T-helper 2 cell treated with Interferon-gamma antibody and Interleukin-4, amounts not matched to agents 5 μg/mL and 100 μg/mL, for 36 hours (primary cell): ENCODE data around the gene MYH11.
"Not testable (repeated sequence)": the region's sequence is repeated elsewhere in the genome, so short reads cannot be mapped to it uniquely, and the experiment has no call there.

Experiments
- DNase-seq: peaks from one replicate; pipeline ENCODE4 v3.0.0; 2021; ENCODE audit warnings: low spot score
- H3K27ac Mint-ChIP-seq: one replicate; pipeline ENCODE4 v1.8.0; 2021; ENCODE audit warnings: mild to moderate bottlenecking, mixed read lengths
- H3K27me3 Mint-ChIP-seq: one replicate; pipeline ENCODE4 v1.8.0; 2021; ENCODE audit warnings: low read depth, mixed read lengths
- H3K36me3 Mint-ChIP-seq: one replicate; pipeline ENCODE4 v1.8.0; 2021; ENCODE audit warnings: low read depth, mixed read lengths
- H3K4me1 Mint-ChIP-seq: one replicate; pipeline ENCODE4 v1.8.0; 2021; ENCODE audit warnings: low read depth, mixed read lengths
- H3K4me3 Mint-ChIP-seq: one replicate; pipeline ENCODE4 v1.8.0; 2022; ENCODE audit warnings: mild to moderate bottlenecking, moderate library complexity, mixed read lengths
- H3K9me3 Mint-ChIP-seq: one replicate; pipeline ENCODE4 v1.8.0; 2021; ENCODE audit warnings: mixed read lengths

The MYH11 gene

DNA sequence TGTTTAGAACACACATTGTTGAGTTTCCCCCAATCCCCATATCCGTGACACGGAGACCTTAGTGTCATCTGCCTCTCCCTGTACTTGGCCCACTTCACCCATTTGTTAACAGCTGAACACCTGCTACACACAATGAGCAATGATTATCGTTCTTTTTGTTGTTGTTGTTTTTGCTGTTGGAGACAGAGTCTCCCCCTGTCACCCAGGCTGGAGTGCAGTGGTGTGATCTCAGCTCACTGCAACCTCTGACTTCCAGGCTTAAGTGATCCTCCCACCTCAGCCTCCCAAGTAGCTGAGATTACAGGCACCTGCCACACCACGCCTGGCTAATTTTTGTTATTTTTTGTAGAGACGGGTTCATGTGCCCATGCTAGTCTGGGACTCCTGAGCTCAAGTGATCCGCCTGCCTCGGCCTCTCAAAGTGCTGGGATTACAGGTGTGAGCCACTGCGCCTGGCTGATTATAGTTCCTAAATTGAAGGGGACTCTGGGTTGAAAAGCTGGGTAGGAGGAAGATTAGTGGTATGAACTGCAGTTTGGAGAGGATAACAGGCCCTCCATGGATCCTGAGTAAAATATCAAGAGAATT is 185.2 kb downstream of the MYH11 start:
- H3K36me3 Mint-ChIP-seq = peaks cover 59% of the 10 kb centered on the region
- peak overlapping the region; percentile 36 for H3K4me3 Mint-ChIP-seq
- H3K9me3 Mint-ChIP-seq = no peaks in the 10 kb centered on the region
- peaks cover 36% of the 10 kb centered on the region for H3K4me1 Mint-ChIP-seq
- H3K27ac Mint-ChIP-seq = peak overlapping the region; percentile 97
- DNase-seq = no peak
- no peaks in the 10 kb centered on the region for H3K27me3 Mint-ChIP-seq

DNA sequence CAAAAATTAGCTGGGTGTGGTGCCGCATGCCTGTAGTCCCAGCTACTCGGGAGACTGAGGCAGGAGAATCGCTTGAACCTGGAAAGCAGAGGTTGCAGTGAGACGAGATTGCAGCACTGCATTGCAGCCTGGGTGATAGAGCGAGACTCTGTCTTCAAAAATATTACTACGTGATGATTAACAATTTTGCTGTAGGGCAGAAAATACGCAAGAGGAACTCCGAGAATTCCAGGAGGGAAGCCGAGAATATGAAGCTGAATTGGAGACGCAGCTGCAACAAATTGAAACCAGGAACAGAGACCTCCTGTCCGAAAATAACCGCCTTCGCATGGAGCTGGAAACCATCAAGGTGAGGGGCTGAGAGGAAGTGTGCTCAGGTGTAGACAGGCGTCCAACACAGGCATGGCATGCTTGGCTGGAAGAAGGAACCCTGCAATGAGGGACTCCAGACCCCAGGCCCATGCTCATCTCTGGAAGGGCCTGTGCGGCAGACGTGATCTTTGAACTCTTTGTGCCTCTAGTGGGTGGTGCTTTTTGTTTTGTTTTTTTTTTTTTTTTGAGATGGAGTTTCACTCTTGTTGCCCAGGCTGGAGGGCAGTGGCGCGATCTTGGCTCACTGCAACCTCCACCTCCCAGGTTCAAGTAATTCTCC is 189.6 kb downstream of the MYH11 start:
- H3K27ac Mint-ChIP-seq = no peak overlapping the region
- H3K4me3 Mint-ChIP-seq = no peak overlapping the region
- no peak for DNase-seq
- H3K36me3 Mint-ChIP-seq = peaks cover 52% of the 10 kb centered on the region
- peaks cover 13% of the 10 kb centered on the region for H3K4me1 Mint-ChIP-seq
- no peaks in the 10 kb centered on the region for H3K9me3 Mint-ChIP-seq
- no peaks in the 10 kb centered on the region for H3K27me3 Mint-ChIP-seq

DNA sequence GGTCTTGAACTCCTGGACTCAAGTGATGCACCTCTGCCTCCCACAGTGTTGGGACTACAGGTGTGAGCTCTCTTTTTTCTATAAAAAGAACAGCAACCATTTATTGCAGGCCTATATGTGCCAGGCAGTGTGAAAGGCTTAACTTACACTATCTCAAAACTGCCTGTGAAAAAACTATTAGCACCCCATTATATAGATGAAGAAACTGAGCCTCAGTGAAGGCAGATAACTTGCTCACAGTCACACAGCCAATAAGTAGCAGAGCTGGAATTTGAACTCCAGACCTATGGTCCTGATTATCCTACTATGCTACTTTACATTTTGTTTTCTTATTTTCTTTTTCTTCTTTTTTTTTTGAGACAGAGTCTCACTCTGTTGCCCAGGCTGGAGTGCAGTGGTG is 191.7 kb downstream of the MYH11 start:
- Mint-ChIP-seq H3K4me1 (peaks cover 8% of the 10 kb centered on the region), H3K27me3 (no peaks in the 10 kb centered on the region), H3K27ac (no peak overlapping the region), H3K4me3 (no peak overlapping the region), H3K36me3 (peaks cover 55% of the 10 kb centered on the region), H3K9me3 (no peaks in the 10 kb centered on the region)
- no peak for DNase-seq

- H3K36me3 Mint-ChIP-seq = peaks cover 45% of the 10 kb centered on the region
- H3K9me3 Mint-ChIP-seq = no peaks in the 10 kb centered on the region
- peaks cover 26% of the 10 kb centered on the region for H3K4me1 Mint-ChIP-seq
- no peak overlapping the region for H3K4me3 Mint-ChIP-seq
- peak overlapping the region; percentile 75 for H3K27ac Mint-ChIP-seq
- DNase-seq = no peak
- H3K27me3 Mint-ChIP-seq = no peaks in the 10 kb centered on the region
These were observed 196.6 kb downstream of the MYH11 start for GRCh38 chr16:15660203-15660601.

- Mint-ChIP-seq H3K4me3 (peak overlapping the region; percentile 57), H3K36me3 (peaks cover 38% of the 10 kb centered on the region), H3K27me3 (no peaks in the 10 kb centered on the region), H3K4me1 (peaks cover 28% of the 10 kb centered on the region), H3K27ac (peak overlapping the region; percentile 83), H3K9me3 (no peaks in the 10 kb centered on the region)
- no peak for DNase-seq
These were observed 198.3 kb downstream of the MYH11 start for GRCh38 chr16:15658556-15658955.

DNA sequence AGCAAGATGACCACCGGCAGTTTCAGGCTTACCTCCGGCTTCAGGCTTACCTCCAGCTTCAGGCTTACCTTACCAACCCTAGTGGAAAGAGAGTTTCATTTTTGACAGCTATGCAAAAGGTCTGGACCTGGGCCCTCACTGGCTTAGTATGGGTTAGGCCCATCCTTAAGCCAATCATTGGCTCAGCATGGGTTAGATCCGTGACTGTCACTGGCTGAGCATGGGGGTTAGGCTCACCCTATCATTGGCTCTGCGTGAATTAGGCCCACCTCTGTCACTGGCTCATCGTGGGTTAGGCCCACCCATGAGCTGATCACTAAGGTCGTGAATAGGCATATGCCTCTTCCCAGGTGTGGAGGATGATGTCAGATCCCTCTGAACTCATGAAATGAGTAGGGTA is 198.7 kb downstream of the MYH11 start:
- DNase-seq = no peak
- peaks cover 38% of the 10 kb centered on the region for H3K36me3 Mint-ChIP-seq
- H3K9me3 Mint-ChIP-seq = no peaks in the 10 kb centered on the region
- peak overlapping the region; percentile 55 for H3K27ac Mint-ChIP-seq
- H3K4me1 Mint-ChIP-seq = peaks cover 30% of the 10 kb centered on the region
- H3K27me3 Mint-ChIP-seq = no peaks in the 10 kb centered on the region
- no peak overlapping the region for H3K4me3 Mint-ChIP-seq

GRCh38 chr16:15655561-15655960 is 201.3 kb downstream of the MYH11 start:
- Mint-ChIP-seq H3K36me3 (peaks cover 31% of the 10 kb centered on the region), H3K4me1 (peaks cover 41% of the 10 kb centered on the region)
- H3K4me3 Mint-ChIP-seq, DNase-seq, H3K27ac Mint-ChIP-seq, H3K9me3 Mint-ChIP-seq, H3K27me3 Mint-ChIP-seq: not testable (repeated sequence)

- H3K27ac Mint-ChIP-seq = no peak overlapping the region
These were observed 202.2 kb downstream of the MYH11 start for GRCh38 chr16:15654591-15654990.

DNA sequence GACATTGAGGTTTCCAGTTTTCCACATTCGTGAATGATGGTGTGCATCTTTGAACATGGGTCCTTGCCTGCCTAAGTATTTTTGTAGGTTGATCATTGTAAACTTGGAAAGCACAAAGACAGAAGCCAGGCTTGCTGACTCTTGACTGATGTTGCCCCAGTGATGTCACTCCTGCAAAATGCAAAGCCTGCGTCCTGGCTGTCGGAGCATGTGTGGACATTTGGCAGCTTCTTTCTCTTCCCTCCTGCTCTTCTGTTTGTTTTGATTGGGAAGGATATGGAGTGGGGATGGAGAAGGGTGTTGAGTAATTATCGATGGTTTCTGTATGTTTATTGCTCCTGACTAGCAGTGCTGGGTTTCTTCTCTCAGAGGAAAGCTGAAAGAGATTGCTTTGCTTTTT is 203.6 kb downstream of the MYH11 start:
- H3K4me3 Mint-ChIP-seq = peak overlapping the region; percentile 93
- H3K9me3 Mint-ChIP-seq = no peaks in the 10 kb centered on the region
- H3K4me1 Mint-ChIP-seq = peaks cover 33% of the 10 kb centered on the region
- H3K27me3 Mint-ChIP-seq = no peaks in the 10 kb centered on the region
- H3K36me3 Mint-ChIP-seq = peaks cover 21% of the 10 kb centered on the region
- H3K27ac Mint-ChIP-seq = no peak overlapping the region
- DNase-seq = no peak

More at GRCh38 chr16:15654591-15654990, 202.2 kb downstream of the MYH11 start:
- H3K27me3 Mint-ChIP-seq = no peaks in the 10 kb centered on the region
- H3K4me3 Mint-ChIP-seq = no peak overlapping the region
- H3K9me3 Mint-ChIP-seq = no peaks in the 10 kb centered on the region
- H3K36me3 Mint-ChIP-seq = peaks cover 26% of the 10 kb centered on the region
- H3K4me1 Mint-ChIP-seq = peaks cover 39% of the 10 kb centered on the region
- no peak for DNase-seq
